Ishikawa (cell line): ENCODE data around the gene SLC11A1.

ENCODE experiments used
- CEBPB ChIP-seq: IDR thresholded peaks from 2 replicates; pipeline ENCODE4 v1.6.1; 2012
- FOXM1 ChIP-seq: IDR thresholded peaks from 2 replicates; pipeline ENCODE4 v1.6.1; 2012; ENCODE audit warnings: low read depth, borderline replicate concordance
- RAD21 ChIP-seq: IDR thresholded peaks from 2 replicates; pipeline ENCODE4 v1.6.1; 2012; ENCODE audit warnings: low read depth
- REST ChIP-seq: IDR thresholded peaks from 2 replicates; pipeline ENCODE4 v1.6.1; 2012; ENCODE audit warnings: low read depth, mild to moderate bottlenecking
- TCF12 ChIP-seq: IDR thresholded peaks from 2 replicates; pipeline ENCODE4 v1.6.1; 2012; ENCODE audit warnings: low read depth

GRCh38 chr2:218368621-218369153 lies 13.4 kb upstream of the SLC11A1 start:
- TF ChIP-seq CEBPB (no peak), RAD21 (no peak), FOXM1 (no peak), REST (no peak), TCF12 (no peak)
